Activated T-helper 1 cell treated with anti-CD3 and anti-CD28 coated beads, Interleukin-2, amount 50 U/mL, for 16 hours (primary cell): ENCODE data around the gene TSPAN32.

Source experiments
- DNase-seq, 2 donors: peaks; one replicate each; pipeline ENCODE4 v3.0.0-alpha.2; 2020; ENCODE audit warnings: low read depth in 1 of 2, low spot score in 1 of 2

The TSPAN32 gene

GRCh38 chr11:2301631-2302305 lies at the start of gene TSPAN32, which contains the start of gene C11orf21:
Gene TSPAN32, plus strand, starts transcription at chr11:2302013. Its CDS starts 137 bp downstream, at chr11:2302150.
Gene C11orf21, minus strand, starts transcription at chr11:2301918. Its CDS starts 110 bp downstream, at chr11:2301808.
- DNase-seq, result peak in 1 of 2 donors; percentile 30

- DNase-seq, result no peak
Observed at GRCh38 chr11:2252018-2252417, 49.8 kb upstream of the TSPAN32 start.

GRCh38 chr11:2256293-2256913 lies 45.4 kb upstream of the TSPAN32 start:
- no peak for DNase-seq

- DNase-seq, result no peak
Observed at GRCh38 chr11:2256951-2257700, 44.7 kb upstream of the TSPAN32 start.

GRCh38 chr11:2258501-2259465 lies 43.0 kb upstream of the TSPAN32 start:
- no peak for DNase-seq

GRCh38 chr11:2259466-2259830 lies 42.4 kb upstream of the TSPAN32 start:
- DNase-seq, result no peak

GRCh38 chr11:2259897-2260451 lies 41.8 kb upstream of the TSPAN32 start:
- DNase-seq, result no peak

GRCh38 chr11:2260491-2261364 lies 41.1 kb upstream of the TSPAN32 start:
- DNase-seq, result no peak

- no peak for DNase-seq
Observed at GRCh38 chr11:2261436-2262230, 40.2 kb upstream of the TSPAN32 start.

- no peak for DNase-seq
Observed at GRCh38 chr11:2262301-2263070, 39.3 kb upstream of the TSPAN32 start.

GRCh38 chr11:2263071-2263565 lies 38.7 kb upstream of the TSPAN32 start:
- no peak for DNase-seq

GRCh38 chr11:2263724-2264360 lies 38.0 kb upstream of the TSPAN32 start:
- DNase-seq, result no peak

- DNase-seq, result no peak
Observed at GRCh38 chr11:2264366-2265053, 37.3 kb upstream of the TSPAN32 start.

- no peak for DNase-seq
Observed at GRCh38 chr11:2265396-2265795, 36.4 kb upstream of the TSPAN32 start.

GRCh38 chr11:2265854-2266585 lies 35.8 kb upstream of the TSPAN32 start:
- DNase-seq, result no peak
